K562 (cell line): ENCODE measurements around the gene TMEM126B. TPM values are rescaled to one million over a fixed set of nuclear protein-coding genes. Genes with fewer than 3 reads are reported as not detected.
A peak's percentile ranks its signal among the peaks of the same experiment; 100 is the strongest.

Source experiments
- ELF4 ChIP-seq: fragments of 450-650 bp; formaldehyde crosslinking; IDR thresholded peaks from 2 replicates; pipeline ENCODE4 v1.4.0; 2022; ENCODE audit warnings: missing genetic modification characterization
- EP300 ChIP-seq: IDR thresholded peaks from 2 replicates; pipeline ENCODE4 v1.6.1; 2012; ENCODE audit warnings: low read length, improper control_type of control experiment
- FOSL1 ChIP-seq: fragments of 200-800 bp; sonication (Bioruptor generic); conservative IDR thresholded peaks from 2 replicates; pipeline ENCODE4 v1.6.1; 2016; ENCODE audit warnings: missing genetic modification characterization, missing compliant biosample characterization
- GABPA ChIP-seq: fragments of 200-800 bp; sonication (Bioruptor generic); conservative IDR thresholded peaks from 2 replicates; pipeline ENCODE4 v1.6.1; 2016; ENCODE audit warnings: low read depth, missing genetic modification characterization, missing compliant biosample characterization
- RBM17 ChIP-seq: fragments of 200-400 bp; formaldehyde crosslinking; IDR thresholded peaks from 2 replicates; pipeline ENCODE4 v1.6.1; 2017; ENCODE audit warnings: low read depth, mild to moderate bottlenecking, low read length, borderline replicate concordance
- SIN3B ChIP-seq: fragments of 450-650 bp; IDR thresholded peaks from 2 replicates; pipeline ENCODE4 v1.6.1; 2017; ENCODE audit warnings: low read depth, mild to moderate bottlenecking, moderate library complexity
- STAT6 ChIP-seq: sonication (generic); formaldehyde crosslinking; IDR thresholded peaks from 2 replicates; pipeline ENCODE4 v1.8.1; 2023; ENCODE audit warnings: mild to moderate bottlenecking, missing genetic modification reagents
- TEAD2 ChIP-seq: fragments of 450-650 bp; IDR thresholded peaks from 2 replicates; pipeline ENCODE4 v1.6.1; 2016; ENCODE audit warnings: missing genetic modification characterization, control low read depth, missing compliant biosample characterization
- ZBTB49 ChIP-seq: sonication (generic); formaldehyde crosslinking; IDR thresholded peaks from 2 replicates; pipeline ENCODE4 v1.8.0; 2022; ENCODE audit warnings: missing genetic modification reagents, mild to moderate bottlenecking, borderline replicate concordance
- ZHX1 ChIP-seq: fragments of 150-350 bp; conservative IDR thresholded peaks from 2 replicates; pipeline ENCODE4 v1.6.1; 2014; ENCODE audit warnings: low read length
- ZMIZ1 ChIP-seq, 2 experiments: fragments of 150-350 bp in 1 of 2; IDR thresholded peaks; 2 replicates each; pipeline ENCODE4 v1.6.1; 2012 to 2016; ENCODE audit warnings: low read depth in 2 of 2, low read length in 2 of 2, mild to moderate bottlenecking in 1 of 2, moderate library complexity in 1 of 2
- ZNF217 ChIP-seq: sonication (generic); formaldehyde crosslinking; IDR thresholded peaks from 2 replicates; pipeline ENCODE4 v1.8.0; 2022; ENCODE audit warnings: mild to moderate bottlenecking, missing genetic modification reagents
- ZNF232 ChIP-seq: sonication (generic); formaldehyde crosslinking; IDR thresholded peaks from 2 replicates; pipeline ENCODE4 v1.8.0; 2022; ENCODE audit warnings: mild to moderate bottlenecking, missing genetic modification reagents
- ZNF77 ChIP-seq: fragments of 250-450 bp; sonication (Bioruptor Pico); IDR thresholded peaks from 2 replicates; pipeline ENCODE4 v1.5.0; 2020
- ZNF785 ChIP-seq: fragments of 250-450 bp; sonication (Bioruptor Pico); IDR thresholded peaks from 2 replicates; pipeline ENCODE4 v1.4.0; 2020; ENCODE audit warnings: mild to moderate bottlenecking
- polyA plus RNA-seq, 8 experiments: library from polyadenylated mRNA; depleted of rRNA in 4 of 8; stranded (reverse) in 5 of 8; unstranded in 3 of 8; fragments of >200 nt; fragmentation: Nextera tagmentation in 2 of 8; fragmentation: Illumina TruSeq in 1 of 8; extraction: Ambion mirVana in 2 of 8; extraction: Trizol in 1 of 8; gene quantifications; 2 replicates each; pipeline versions ENCODE4 v1.2.1 to v1.2.3, GENCODE V29; 2011 to 2014; ENCODE audit warnings: inconsistent platforms in 1 of 8, missing spikeins in 1 of 8
- total RNA-seq, 7 experiments: library from RNA; depleted of rRNA in 6 of 7; stranded (reverse); fragments of >200 nt in 6 of 7; fragmentation: Illumina TruSeq in 2 of 7; extraction: Trizol in 2 of 7; gene quantifications; 2 replicates each; pipeline versions ENCODE4 v1.2.1 to v1.2.3, GENCODE V29; 2011 to 2021; ENCODE audit warnings: low replicate concordance in 1 of 7

The TMEM126B gene
- total and polyA plus RNA-seq, 9 of the 15 experiments (the other 6 are each of a cell fraction or from before 2014, with no cell fraction given) = 85.5 to 226 (median 164) TPM

GRCh38 chr11:85647604-85648299 is 19.4 kb downstream of the TMEM126B start, which contains the start of gene TMEM126A (continued):
- TF ChIP-seq TEAD2 (tag) (no peak), EP300 (peak; percentile 47; the same call in 1 of the 2 replicates), GABPA (tag) (peak; percentile 86), ELF4 (0 out of 2 replicates have a peak, but pooled peaks have one; percentile 53), ZNF785 (CRISPR knock-in tag) (no peak), ZNF77 (CRISPR knock-in tag) (no peak), ZNF217 (CRISPR knock-in tag) (no peak), SIN3B (peak; percentile 94), ZBTB49 (no peak), ZMIZ1 (IDR thresholded peaks at IDR 0.05; ENCODE audit: low read depth in 2 of 2, low read length in 2 of 2) (no peak), RBM17 (no peak), STAT6 (CRISPR knock-in tag) (no peak), ZNF232 (CRISPR knock-in tag) (no peak), ZHX1 (0 out of 2 replicates have a peak, but pooled peaks have one; percentile 12), FOSL1 (tag) (no peak)
